ENCODE data around the gene SLC4A7. TPM values are rescaled to one million over a fixed set of nuclear protein-coding genes. Genes with fewer than 3 reads are reported as not detected.
"Not testable (repeated sequence)": the region's sequence is repeated elsewhere in the genome, so short reads cannot be mapped to it uniquely, and the experiment has no call there.

SLC4A7 gene
- total RNA-seq, 2 donors from 2014 or later: 39.7 to 106 TPM

GRCh38 chr3:27431116-27431515 is 53.1 kb downstream of the SLC4A7 start:
- Mint-ChIP-seq H3K27me3 (no peaks in the 10 kb centered on the region), H3K4me3 (no peak overlapping the region), H3K36me3 (peaks cover 34% of the 10 kb centered on the region), H3K27ac (no peak overlapping the region), H3K4me1 (ENCODE audit: low read depth in 2 of 2) (no peaks in the 10 kb centered on the region), H3K9me3 (no peaks in the 10 kb centered on the region)
- DNase-seq (ENCODE audit: low spot score) (no peak), ATAC-seq (no peak)

DNA sequence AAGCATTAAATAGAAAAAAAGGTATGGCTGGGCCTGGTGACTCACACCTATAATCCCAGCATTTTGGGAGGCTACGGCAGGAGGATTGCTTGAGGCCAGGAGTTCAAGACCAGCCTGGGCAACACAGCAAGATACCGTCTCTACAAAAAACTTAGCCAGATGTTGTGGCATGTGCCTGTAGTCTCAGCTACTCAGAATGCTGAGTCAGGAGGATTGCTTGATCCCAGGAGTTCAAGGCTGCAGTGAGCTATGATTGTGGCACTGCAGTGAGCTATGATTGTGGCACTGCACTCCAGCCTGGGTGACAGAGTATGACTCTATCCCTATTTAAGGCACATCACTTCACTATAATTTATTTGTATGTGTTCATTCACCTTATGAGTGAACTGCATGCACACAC is 54.3 kb downstream of the SLC4A7 start:
- no peak for ATAC-seq
- H3K36me3 Mint-ChIP-seq: peaks cover 24% of the 10 kb centered on the region
- H3K4me1 Mint-ChIP-seq (ENCODE audit: low read depth in 2 of 2): no peaks in the 10 kb centered on the region
- H3K27me3 Mint-ChIP-seq: no peaks in the 10 kb centered on the region
- no peaks in the 10 kb centered on the region for H3K9me3 Mint-ChIP-seq
- no peak overlapping the region for H3K4me3 Mint-ChIP-seq
- H3K27ac Mint-ChIP-seq: no peak overlapping the region
- no peak for DNase-seq (ENCODE audit: low spot score)

- H3K27ac Mint-ChIP-seq: no peak overlapping the region
- H3K4me1 Mint-ChIP-seq (ENCODE audit: low read depth in 2 of 2): no peaks in the 10 kb centered on the region
- no peak for DNase-seq (ENCODE audit: low spot score)
- H3K36me3 Mint-ChIP-seq: peaks cover 22% of the 10 kb centered on the region
- H3K27me3 Mint-ChIP-seq: no peaks in the 10 kb centered on the region
- ATAC-seq: no peak
- H3K9me3 Mint-ChIP-seq: no peaks in the 10 kb centered on the region
- no peak overlapping the region for H3K4me3 Mint-ChIP-seq
Measured at GRCh38 chr3:27428446-27428845, 55.7 kb downstream of the SLC4A7 start.

GRCh38 chr3:27426926-27427325 is 57.3 kb downstream of the SLC4A7 start:
- Mint-ChIP-seq H3K36me3 (peaks cover 11% of the 10 kb centered on the region), H3K27ac (no peak overlapping the region), H3K4me1 (ENCODE audit: low read depth in 2 of 2) (no peaks in the 10 kb centered on the region), H3K9me3 (no peaks in the 10 kb centered on the region), H3K27me3 (no peaks in the 10 kb centered on the region), H3K4me3 (no peak overlapping the region)
- ATAC-seq (no peak), DNase-seq (ENCODE audit: low spot score) (no peak)

DNA sequence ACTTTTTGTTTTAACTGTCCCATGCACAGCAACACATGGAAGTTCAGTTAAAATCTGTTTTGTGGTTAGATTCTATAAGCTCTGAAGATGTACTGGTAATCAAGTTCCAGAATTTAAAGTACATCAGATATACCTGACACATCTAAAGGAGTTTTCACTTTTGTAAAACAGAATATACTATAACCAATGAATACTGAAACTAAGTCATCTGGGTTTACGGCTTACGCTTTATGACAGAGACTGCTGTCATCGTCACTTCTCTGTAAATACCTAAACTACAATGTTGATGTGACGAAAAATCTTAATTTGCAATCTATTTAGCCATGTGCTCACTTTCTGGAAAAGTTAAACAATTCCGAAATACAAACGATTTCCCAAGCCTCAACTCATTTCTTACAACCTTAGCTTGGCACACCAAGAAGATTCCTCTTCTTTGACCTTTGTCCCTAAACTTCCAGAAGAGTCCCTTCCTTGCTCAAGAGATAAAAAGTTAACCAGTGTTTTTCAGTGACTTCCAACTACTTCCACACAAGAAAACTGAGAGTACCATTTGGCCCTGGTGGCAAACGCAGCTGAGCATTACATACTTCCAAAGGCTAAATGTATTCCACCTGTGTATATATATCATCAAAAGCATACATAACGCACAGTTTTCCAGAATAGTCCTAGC is 58.2 kb downstream of the SLC4A7 start:
- H3K4me1 Mint-ChIP-seq (ENCODE audit: low read depth in 2 of 2): no peaks in the 10 kb centered on the region
- H3K36me3 Mint-ChIP-seq: peaks cover 4% of the 10 kb centered on the region
- H3K9me3 Mint-ChIP-seq: no peaks in the 10 kb centered on the region
- no peak for DNase-seq (ENCODE audit: low spot score)
- no peak for ATAC-seq
- no peaks in the 10 kb centered on the region for H3K27me3 Mint-ChIP-seq
- no peak overlapping the region for H3K4me3 Mint-ChIP-seq
- H3K27ac Mint-ChIP-seq: no peak overlapping the region

GRCh38 chr3:27424812-27425521 is 59.2 kb downstream of the SLC4A7 start:
- H3K27ac Mint-ChIP-seq; H3K27me3 Mint-ChIP-seq; DNase-seq (ENCODE audit: low spot score); ATAC-seq; H3K4me3 Mint-ChIP-seq; H3K36me3 Mint-ChIP-seq; H3K4me1 Mint-ChIP-seq (ENCODE audit: low read depth in 2 of 2); H3K9me3 Mint-ChIP-seq: not testable (repeated sequence)

GRCh38 chr3:27423463-27423862 is 60.7 kb downstream of the SLC4A7 start:
- Mint-ChIP-seq H3K4me3 (no peak overlapping the region), H3K4me1 (ENCODE audit: low read depth in 2 of 2) (no peaks in the 10 kb centered on the region), H3K36me3 (peaks cover 10% of the 10 kb centered on the region), H3K27me3 (no peaks in the 10 kb centered on the region), H3K9me3 (no peaks in the 10 kb centered on the region), H3K27ac (no peak overlapping the region)
- ATAC-seq: no peak
- no peak for DNase-seq (ENCODE audit: low spot score)

DNA sequence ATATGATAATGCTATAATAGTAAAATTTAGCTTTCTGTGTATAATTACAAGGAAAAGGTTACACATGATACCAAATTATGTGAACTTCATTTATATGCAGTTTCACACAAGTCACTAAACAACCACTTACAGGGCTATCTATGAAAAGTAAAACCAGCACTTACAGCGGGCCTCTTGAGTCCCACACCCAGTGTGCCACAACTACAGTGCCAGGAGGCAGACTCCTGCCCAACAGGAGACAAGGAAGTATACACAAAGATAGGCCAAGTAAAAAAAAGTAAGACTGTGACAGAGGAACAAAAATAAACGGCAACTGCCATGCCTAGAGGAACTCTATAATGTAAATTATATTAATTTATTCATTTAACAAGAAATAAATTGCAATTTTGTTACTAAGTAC is 61.6 kb downstream of the SLC4A7 start:
- Mint-ChIP-seq H3K4me1 (ENCODE audit: low read depth in 2 of 2) (no peaks in the 10 kb centered on the region), H3K4me3 (no peak overlapping the region), H3K27ac (no peak overlapping the region), H3K36me3 (peaks cover 12% of the 10 kb centered on the region), H3K9me3 (no peaks in the 10 kb centered on the region), H3K27me3 (no peaks in the 10 kb centered on the region)
- DNase-seq (ENCODE audit: low spot score) (no peak), ATAC-seq (no peak)

GRCh38 chr3:27415202-27415601 is 69.0 kb downstream of the SLC4A7 start:
- DNase-seq (ENCODE audit: low spot score) (no peak), ATAC-seq (no peak)
- H3K9me3 Mint-ChIP-seq: no peaks in the 10 kb centered on the region
- no peak overlapping the region for H3K4me3 Mint-ChIP-seq
- H3K4me1 Mint-ChIP-seq (ENCODE audit: low read depth in 2 of 2): no peaks in the 10 kb centered on the region
- no peak overlapping the region for H3K27ac Mint-ChIP-seq
- H3K27me3 Mint-ChIP-seq: no peaks in the 10 kb centered on the region
- H3K36me3 Mint-ChIP-seq: peaks cover 34% of the 10 kb centered on the region

- Mint-ChIP-seq H3K9me3 (no peaks in the 10 kb centered on the region), H3K4me1 (ENCODE audit: low read depth in 2 of 2) (peaks cover 4 to 5% of the 10 kb centered on the region in 2 donors), H3K27me3 (no peaks in the 10 kb centered on the region), H3K36me3 (peaks cover 22% of the 10 kb centered on the region), H3K4me3 (no peak overlapping the region), H3K27ac (peak overlapping the region in 1 of 2 donors; percentile 18)
- DNase-seq (ENCODE audit: low spot score) (no peak), ATAC-seq (no peak)
Measured at GRCh38 chr3:27392950-27393679, 91.1 kb downstream of the SLC4A7 start.

GRCh38 chr3:27392414-27392813 is 91.8 kb downstream of the SLC4A7 start:
- Mint-ChIP-seq H3K27ac (peak overlapping the region in 1 of 2 donors; percentile 23), H3K36me3 (peaks cover 22% of the 10 kb centered on the region)
- H3K4me3 Mint-ChIP-seq; ATAC-seq; H3K27me3 Mint-ChIP-seq; DNase-seq (ENCODE audit: low spot score); H3K9me3 Mint-ChIP-seq; H3K4me1 Mint-ChIP-seq (ENCODE audit: low read depth in 2 of 2): not testable (repeated sequence)

DNA sequence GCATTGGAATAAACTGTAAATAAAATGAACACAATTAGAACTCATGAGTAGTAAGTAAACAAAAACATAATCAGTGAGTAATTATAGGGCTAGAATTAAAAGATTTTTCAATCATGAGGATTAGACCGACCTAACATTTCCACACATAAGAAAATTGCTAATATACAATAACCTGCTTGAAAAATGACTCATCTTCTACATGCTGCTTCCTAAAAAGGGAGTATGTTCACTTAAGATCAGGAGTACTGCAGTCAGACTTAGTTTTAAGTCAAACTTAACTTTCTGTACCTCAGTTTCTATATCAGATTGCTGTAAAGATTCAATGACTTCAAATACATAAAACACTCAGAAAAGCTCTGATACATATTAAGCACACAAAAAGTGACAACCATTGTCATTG is 92.4 kb downstream of the SLC4A7 start:
- Mint-ChIP-seq H3K4me3 (no peak overlapping the region), H3K9me3 (no peaks in the 10 kb centered on the region), H3K36me3 (peaks cover 22% of the 10 kb centered on the region), H3K27ac (peak overlapping the region; percentile 23 to 51), H3K4me1 (ENCODE audit: low read depth in 2 of 2) (peaks cover 4 to 5% of the 10 kb centered on the region in 2 donors), H3K27me3 (no peaks in the 10 kb centered on the region)
- ATAC-seq: no peak
- no peak for DNase-seq (ENCODE audit: low spot score)

DNA sequence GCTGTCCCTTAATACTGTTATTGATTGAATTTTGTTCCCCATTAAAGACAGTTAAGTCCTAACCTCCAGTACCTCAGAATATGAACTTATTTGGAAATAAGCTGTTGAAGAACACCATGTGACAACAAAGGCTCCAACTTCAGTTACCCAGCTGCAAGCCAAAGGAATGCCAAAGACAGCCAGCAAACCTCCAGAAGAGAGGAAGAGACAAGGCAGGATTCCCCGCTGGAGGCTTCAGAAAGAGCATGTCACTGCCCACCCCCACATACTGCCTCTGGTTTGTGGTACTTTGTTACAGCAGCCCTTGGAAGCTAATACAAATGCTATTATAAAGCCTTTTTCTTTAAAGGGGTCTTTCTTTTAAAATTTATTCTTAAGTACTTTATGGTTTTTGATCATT is 96.6 kb downstream of the SLC4A7 start:
- no peak overlapping the region for H3K27ac Mint-ChIP-seq
- no peak overlapping the region for H3K4me3 Mint-ChIP-seq
- DNase-seq (ENCODE audit: low spot score): no peak
- ATAC-seq: no peak
- peaks cover 26% of the 10 kb centered on the region for H3K36me3 Mint-ChIP-seq
- no peaks in the 10 kb centered on the region for H3K9me3 Mint-ChIP-seq
- no peaks in the 10 kb centered on the region for H3K27me3 Mint-ChIP-seq
- H3K4me1 Mint-ChIP-seq (ENCODE audit: low read depth in 2 of 2): peaks cover 0 to 5% of the 10 kb centered on the region in 2 donors

DNA sequence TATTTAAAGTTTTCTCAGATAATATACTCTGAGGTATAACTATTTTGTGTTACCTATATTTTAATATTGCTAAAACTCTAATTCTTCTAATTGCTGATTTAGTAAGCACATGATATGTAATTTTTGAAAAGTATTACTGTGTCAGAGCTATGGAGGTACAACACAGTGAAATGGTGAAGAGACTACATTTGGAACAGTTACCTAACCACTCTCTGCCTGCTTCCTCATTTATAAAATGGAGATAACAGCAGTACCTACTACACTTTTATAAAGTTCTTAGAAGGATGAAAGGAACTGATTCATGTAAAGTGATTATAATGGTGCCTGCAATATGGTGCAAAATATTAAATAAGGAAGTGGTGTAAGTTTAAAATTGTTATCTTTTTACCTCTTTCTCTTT is 98.7 kb downstream of the SLC4A7 start:
- H3K4me3 Mint-ChIP-seq: no peak overlapping the region
- H3K27ac Mint-ChIP-seq: no peak overlapping the region
- ATAC-seq: no peak
- DNase-seq (ENCODE audit: low spot score): no peak
- H3K9me3 Mint-ChIP-seq: no peaks in the 10 kb centered on the region
- peaks cover 0 to 7% of the 10 kb centered on the region in 2 donors for H3K4me1 Mint-ChIP-seq (ENCODE audit: low read depth in 2 of 2)
- H3K36me3 Mint-ChIP-seq: peaks cover 15% of the 10 kb centered on the region
- no peaks in the 10 kb centered on the region for H3K27me3 Mint-ChIP-seq

Measured in natural killer cell treated with Interleukin-12 subunit alpha and Interleukin-12 subunit beta and Interleukin-15 and Interleukin-18, amount 100 ng/mL, for 72 hours (primary cell).